GM12878 (cell line): ENCODE results near the gene KRT32. TPM values are rescaled to one million over a fixed set of nuclear protein-coding genes. Genes with fewer than 3 reads are reported as not detected.

Experiments used
- ATAC-seq: fragments of 200-7000 bp; cut with Tn5 transposase; 3 replicates; pipeline ENCODE4 v1.9.1; 2020; ENCODE audit warnings: mild to moderate bottlenecking, moderate library complexity
- BruUV-seq: library from RNA; stranded (reverse); fragments of 400-500 nt; replicated peaks from 2 replicates; lab custom pipeline; 2021; lab: Mats Ljungman, UMichigan
- CTCF ChIA-PET: fragments of 300-600 bp; sonication (Branson Sonifier 250); formaldehyde crosslinking; extraction: SDS; loops from one replicate; lab custom pipeline; 2021; ENCODE audit warnings: inconsistent platforms; lab: Yijun Ruan, JAX
- POLR2A ChIA-PET: fragments of 350-600 bp; formaldehyde crosslinking; extraction: SDS; loops from one replicate; lab custom pipeline; 2021; ENCODE audit warnings: inconsistent platforms; lab: Charles Lee
- RAD21 ChIA-PET: fragments of 300-600 bp; sonication (Branson Sonifier 250); formaldehyde crosslinking; loops from one replicate; lab custom pipeline; 2023; ENCODE audit warnings: antibody characterized with exemption; ENCODE audit not compliant: unreplicated experiment; lab: Charles Lee
- SMC1A ChIA-PET: fragments of 300-600 bp; sonication (Branson Sonifier 250); formaldehyde crosslinking; loops from one replicate; lab custom pipeline; 2023; ENCODE audit not compliant: unreplicated experiment, uncharacterized antibody; lab: Charles Lee
- DNase-seq: peaks from one replicate; pipeline ENCODE4 v3.0.0-alpha.2; 2011; ENCODE audit warnings: low read depth, low spot score
- FAIRE-seq: peaks from 3 replicates; lab custom pipeline; 2011; peaks lifted over from hg19 to GRCh38; lab: Jason Lieb, UNC
- H2AFZ ChIP-seq: 2 replicates; pipeline ENCODE4 v1.6.0; 2011; ENCODE audit warnings: low read depth, low read length, control low read depth; ENCODE audit not compliant: control insufficient read depth
- H3K27ac ChIP-seq: 2 replicates; pipeline ENCODE4 v1.5.1; 2011; ENCODE audit warnings: control low read depth; ENCODE audit not compliant: control insufficient read depth, insufficient read depth
- H3K27me3 ChIP-seq, 2 experiments: replicated peaks in 1 of 2; 2 replicates each; pipeline versions ENCODE4 v1.6.0 to v1.6.1; 2011; ENCODE audit warnings: low read length in 1 of 2; ENCODE audit not compliant: control insufficient read depth in 2 of 2, insufficient read depth in 2 of 2
- H3K36me3 ChIP-seq, 2 experiments: 2 replicates each; pipeline ENCODE4 v1.5.1; 2011; ENCODE audit warnings: low read length in 1 of 2; ENCODE audit not compliant: control insufficient read depth in 2 of 2, insufficient read depth in 2 of 2
- H3K4me1 ChIP-seq: 2 replicates; pipeline ENCODE4 v1.6.1; 2011; ENCODE audit warnings: mild to moderate bottlenecking, low read length, moderate library complexity, mixed read lengths; ENCODE audit not compliant: control insufficient read depth, insufficient read depth
- H3K4me2 ChIP-seq: 2 replicates; pipeline ENCODE4 v1.6.0; 2011; ENCODE audit warnings: control low read depth; ENCODE audit not compliant: control insufficient read depth, insufficient read depth
- H3K4me3 ChIP-seq: fragments of 200-600 bp; sonication (generic); 2 replicates; pipeline ENCODE4 v1.5.1; 2016
- H3K79me2 ChIP-seq: 2 replicates; pipeline ENCODE4 v1.6.0; 2011; ENCODE audit warnings: low read length; ENCODE audit not compliant: control insufficient read depth, insufficient read depth
- H3K9ac ChIP-seq: 2 replicates; pipeline ENCODE4 v1.8.0; 2011; ENCODE audit warnings: low read length, control low read depth, mixed read lengths; ENCODE audit not compliant: control insufficient read depth, insufficient read depth
- H3K9me3 ChIP-seq: replicated peaks from 3 replicates; pipeline ENCODE4 v1.5.1; 2011; ENCODE audit warnings: mild to moderate bottlenecking, low read length; ENCODE audit not compliant: control insufficient read depth, insufficient read depth
- H4K20me1 ChIP-seq: 2 replicates; pipeline ENCODE4 v1.6.0; 2011; ENCODE audit not compliant: control insufficient read depth, insufficient read depth
- BMI1 ChIP-seq: fragments of 450-650 bp; IDR thresholded peaks from 2 replicates; pipeline ENCODE4 v1.6.1; 2016; ENCODE audit warnings: mild to moderate bottlenecking, moderate library complexity, borderline replicate concordance
- CHD2 ChIP-seq: IDR thresholded peaks from 2 replicates; pipeline ENCODE4 v1.6.1; 2011; ENCODE audit warnings: low read depth, low read length, improper control_type of control experiment, borderline replicate concordance
- DPF2 ChIP-seq: fragments of 450-650 bp; IDR thresholded peaks from 2 replicates; pipeline ENCODE4 v1.6.1; 2017; ENCODE audit warnings: mild to moderate bottlenecking
- E2F8 ChIP-seq: fragments of 450-650 bp; IDR thresholded peaks from 2 replicates; pipeline ENCODE4 v1.6.1; 2018; ENCODE audit warnings: mild to moderate bottlenecking, low read depth, moderate library complexity; ENCODE audit not compliant: partially characterized antibody
- ESRRA ChIP-seq: IDR thresholded peaks from 2 replicates; pipeline ENCODE4 v1.6.1; 2012; ENCODE audit warnings: mild to moderate bottlenecking, low read length, improper control_type of control experiment
- POLR2AphosphoS5 ChIP-seq: IDR thresholded peaks from 2 replicates; pipeline ENCODE4 v1.6.1; 2011; ENCODE audit warnings: mild to moderate bottlenecking, low read length, inconsistent platforms
- RELA ChIP-seq: fragments of 450-650 bp; IDR thresholded peaks from 2 replicates; pipeline ENCODE4 v1.8.0; 2014; ENCODE audit warnings: borderline replicate concordance; ENCODE audit not compliant: partially characterized antibody
- SREBF2 ChIP-seq: IDR thresholded peaks from 2 replicates; pipeline ENCODE4 v1.6.1; 2012; ENCODE audit warnings: mild to moderate bottlenecking, low read length
- ZBTB40 ChIP-seq: fragments of 450-650 bp; IDR thresholded peaks from 2 replicates; pipeline ENCODE4 v1.6.1; 2016; ENCODE audit warnings: mild to moderate bottlenecking, moderate library complexity, borderline replicate concordance
- WGBS: methylation state at CpG from one replicate; pipeline ENCODE4 v1.1.6; 2016; ENCODE audit warnings: low lambda C conversion rate; ENCODE audit not compliant: insufficient replicate concordance, insufficient coverage; ENCODE audit errors: missing lambda C conversion rate; 5-methylcytosine and 5-hydroxymethylcytosine counted together
- in situ Hi-C: fragments of 300-500 bp; cut with MboI; formaldehyde crosslinking; loops from 9 replicates; pipeline ENCODE4 v1.14.3; 2018; ENCODE audit warnings: mixed read lengths
- intact Hi-C: fragments of 100-400 bp; cut with micrococcal nuclease; formaldehyde crosslinking; loops from one replicate; pipeline ENCODE4 v1.14.2; 2022; ENCODE audit not compliant: unreplicated experiment
- polyA plus RNA-seq, 11 experiments: library from polyadenylated mRNA; depleted of rRNA in 4 of 11; unstranded in 6 of 11; stranded (reverse) in 5 of 11; fragments of >200 nt; fragmentation: Nextera tagmentation in 4 of 11; fragmentation: Illumina TruSeq in 1 of 11; extraction: Ambion mirVana in 4 of 11; extraction: Trizol in 1 of 11; gene quantifications; 1 replicate in 1 of 11; 2 replicates in 10 of 11; pipeline versions ENCODE4 v1.2.1 to v1.2.3, GENCODE V29; 2011 to 2016; ENCODE audit warnings: inconsistent platforms in 2 of 11, missing spikeins in 2 of 11, low read depth in 1 of 11
- total RNA-seq, 4 experiments: library from RNA; depleted of rRNA in 3 of 4; stranded (reverse); fragments of >200 nt in 3 of 4; fragmentation: Illumina TruSeq in 1 of 4; extraction: Trizol in 1 of 4; gene quantifications; 2 replicates each; pipeline versions ENCODE4 v1.2.1 to v1.2.3, GENCODE V29; 2013 to 2021

The KRT32 gene
- total and polyA plus RNA-seq, 10 of the 15 experiments (the other 5 are each of a cell fraction or from before 2014, with no cell fraction given), result not detected

- no peak for TF ChIP-seq ZBTB40
- no peak for TF ChIP-seq SREBF2
- TF ChIP-seq, all 136 proteins: peak for 0
Observed at GRCh38 chr17:41444640-41445039, 22.5 kb downstream of the KRT32 start (continued).

GRCh38 chr17:41444186-41444585 lies 23.0 kb downstream of the KRT32 start:
- ChIA-PET RAD21 (no interaction called here), POLR2A (no interaction called here), SMC1A (interaction anchor here (0.6 kb wide), 2 partner anchors 8 to 19 kb away, joined by 3 read pairs; no protein-coding TSS in a partner anchor), CTCF (no interaction called here)
- Histone ChIP-seq H3K4me2 (no peak overlapping the region), H3K36me3 (no peaks in the 10 kb centered on the region), H2AFZ (no peak overlapping the region), H3K9ac (no peak overlapping the region), H3K4me1 (no peaks in the 10 kb centered on the region), H3K79me2 (no peaks in the 10 kb centered on the region), H3K9me3 (no peaks in the 10 kb centered on the region), H3K27me3 (peaks cover 4 to 7% of the 10 kb centered on the region in 2 experiments; a peak in 3 of 4 replicates), H3K4me3 (no peak overlapping the region), H4K20me1 (no peaks in the 10 kb centered on the region), H3K27ac (no peak overlapping the region)
- 0% methylated on average over 1 of the region's 1 CpG for WGBS
- DNase-seq (no peak), ATAC-seq (no peak), FAIRE-seq (no peak)
- BruUV-seq, result no TSS peak
- intact Hi-C loops (no loop called here), in situ Hi-C loops (no loop called here)
- TF ChIP-seq BMI1 (no peak), ESRRA (no peak), CHD2 (no peak), POLR2AphosphoS5 (no peak), DPF2 (no peak), RELA (no peak), ZBTB40 (no peak), E2F8 (no peak)
